SH-SY5Y (cell line): ENCODE results near the gene MYO1H.

Source experiments
- GATA2 ChIP-seq: IDR thresholded peaks from 2 replicates; pipeline ENCODE4 v1.6.1; 2011; ENCODE audit warnings: mild to moderate bottlenecking, low read depth, low read length
- GATA3 ChIP-seq: IDR thresholded peaks from 2 replicates; pipeline ENCODE4 v1.6.1; 2011; ENCODE audit warnings: low read depth, mild to moderate bottlenecking, low read length, moderate library complexity

DNA sequence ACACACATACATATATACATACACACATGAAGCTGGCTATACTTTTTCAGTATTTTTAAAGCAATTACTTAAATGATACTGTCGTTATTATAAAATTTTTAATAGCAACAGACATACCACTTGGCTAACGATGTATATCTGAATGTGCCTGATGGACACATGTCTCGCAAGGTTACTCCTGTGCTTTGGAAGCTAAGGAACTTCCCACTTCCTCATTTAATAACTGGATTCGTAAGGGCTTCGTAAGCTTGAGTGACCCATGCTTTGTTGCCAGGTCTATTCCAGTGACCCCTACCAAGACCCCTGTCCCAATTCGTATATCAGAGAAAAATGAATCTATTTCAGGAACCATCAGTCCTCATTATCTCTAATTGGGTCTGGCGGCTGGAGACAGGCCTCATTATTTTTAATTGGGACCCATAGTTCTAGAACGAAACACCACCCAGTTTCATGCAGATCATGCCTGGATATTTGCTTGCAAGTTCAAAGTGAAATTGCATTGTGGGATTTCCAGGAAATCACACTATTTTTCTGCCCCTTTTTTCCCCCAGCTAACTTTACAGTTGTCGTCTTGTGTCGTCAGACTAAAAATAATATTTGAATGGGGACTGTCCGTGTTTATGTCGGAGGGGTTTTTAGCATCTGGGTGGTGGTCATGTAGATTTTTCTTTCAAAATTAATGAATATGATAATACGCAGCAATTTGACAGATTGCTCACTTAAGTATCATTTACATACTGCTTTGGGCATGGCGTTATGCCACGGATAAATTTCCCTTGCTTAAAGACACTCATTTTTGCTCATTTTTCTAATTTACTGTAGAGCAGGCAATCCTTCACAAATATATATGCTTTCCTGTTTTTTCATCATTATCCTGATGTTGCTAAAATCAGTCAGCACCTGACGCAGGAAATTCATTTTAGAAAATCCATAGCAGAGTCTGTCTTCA is 17.1 kb upstream of the MYO1H start:
- TF ChIP-seq GATA2 (no peak), GATA3 (no peak)
